Activated naive CD4-positive, alpha-beta T cell treated with anti-CD3 and anti-CD28 coated beads, Interleukin-2, amount 10 ng/mL, durations not matched to agents 7 days and 5 days (primary cell): ENCODE measurements around the gene PPARG.
"Not testable (repeated sequence)": the region's sequence is repeated elsewhere in the genome, so short reads cannot be mapped to it uniquely, and the experiment has no call there.

Experiments
- CTCF ChIA-PET: fragments of 350-600 bp; sonication (Branson Sonifier 250); formaldehyde crosslinking; loops from one replicate; lab custom pipeline; 2021; ENCODE audit warnings: antibody characterized with exemption; lab: Charles Lee
- DNase-seq: peaks from one replicate; pipeline ENCODE4 v3.0.0-alpha.2; 2020
- H3K27ac Mint-ChIP-seq: one replicate; pipeline ENCODE4 v1.8.0; 2021; ENCODE audit warnings: mild to moderate bottlenecking, moderate library complexity, mixed read lengths
- H3K27me3 Mint-ChIP-seq: one replicate; pipeline ENCODE4 v1.8.0; 2021; ENCODE audit warnings: mild to moderate bottlenecking, mixed read lengths
- H3K36me3 Mint-ChIP-seq: one replicate; pipeline ENCODE4 v1.8.0; 2021; ENCODE audit warnings: mixed read lengths
- H3K4me1 Mint-ChIP-seq: one replicate; pipeline ENCODE4 v1.8.0; 2021; ENCODE audit warnings: mixed read lengths
- H3K4me3 Mint-ChIP-seq: one replicate; pipeline ENCODE4 v1.8.0; 2021; ENCODE audit warnings: mild to moderate bottlenecking, moderate library complexity, mixed read lengths
- H3K9me3 Mint-ChIP-seq: one replicate; pipeline ENCODE4 v1.8.0; 2021; ENCODE audit warnings: mixed read lengths

Gene PPARG

DNA sequence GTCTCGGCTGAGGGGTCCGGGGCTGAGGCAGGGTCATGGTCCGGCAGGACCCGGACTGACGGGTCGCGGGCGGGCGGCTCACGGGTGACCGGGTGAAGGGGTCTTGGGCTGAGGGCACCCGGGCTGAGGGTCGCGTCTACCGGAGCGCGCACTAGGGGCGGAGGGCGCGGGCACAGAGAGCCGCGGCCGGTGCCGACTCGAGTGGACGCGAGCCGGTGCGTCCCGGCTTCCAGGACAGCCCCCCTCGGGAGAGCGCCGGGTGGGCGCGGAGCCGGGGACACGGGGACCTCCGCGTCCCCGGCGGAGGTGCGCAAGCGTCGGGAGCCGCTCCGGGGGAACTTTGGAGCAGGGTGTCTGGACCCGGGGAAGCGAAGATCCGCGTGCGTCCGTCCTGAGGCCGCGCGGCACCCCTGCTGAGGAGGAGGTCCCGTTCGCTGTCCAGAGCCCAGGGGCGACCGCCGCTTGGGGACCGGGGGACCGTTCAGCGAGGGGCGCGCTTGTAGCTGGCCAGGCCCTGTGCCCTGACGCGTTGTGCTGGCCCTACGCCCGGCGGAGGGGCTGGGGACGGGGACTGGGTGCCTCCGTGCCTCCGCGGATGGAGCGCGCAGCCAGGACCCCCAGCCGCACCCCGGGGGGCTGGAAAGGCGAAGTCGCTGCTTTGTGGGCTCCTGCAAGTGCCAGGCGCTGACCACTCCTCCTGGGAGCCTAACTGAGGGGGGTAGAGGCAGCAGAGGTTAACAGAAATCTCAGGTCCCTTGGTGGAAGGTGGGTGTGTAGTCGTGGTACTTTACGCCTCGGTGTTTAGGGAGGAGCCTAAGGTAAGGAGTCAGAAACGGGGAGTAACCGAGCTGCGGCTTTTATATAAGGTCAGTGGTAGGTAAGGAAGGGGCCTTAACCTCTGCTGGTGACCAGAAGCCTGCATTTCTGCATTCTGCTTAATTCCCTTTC, at the start of gene PPARG:
Gene PPARG, plus strand, starts transcription at position 889 of the 948 bp plus-strand sequence. CDS start 90,642 bp downstream, outside the sequence.
- CTCF ChIA-PET = no interaction called here
- H3K4me1 Mint-ChIP-seq = peaks cover 4% of the 10 kb centered on the region
- H3K9me3 Mint-ChIP-seq = no peaks in the 10 kb centered on the region
- H3K4me3 Mint-ChIP-seq = peak within 1 kb of the TSS; percentile 26
- no peaks in the 10 kb centered on the region for H3K36me3 Mint-ChIP-seq
- H3K27ac Mint-ChIP-seq = no peak within 1 kb of the TSS
- DNase-seq = no peak
- peaks cover 59% of the 10 kb centered on the region for H3K27me3 Mint-ChIP-seq

DNA sequence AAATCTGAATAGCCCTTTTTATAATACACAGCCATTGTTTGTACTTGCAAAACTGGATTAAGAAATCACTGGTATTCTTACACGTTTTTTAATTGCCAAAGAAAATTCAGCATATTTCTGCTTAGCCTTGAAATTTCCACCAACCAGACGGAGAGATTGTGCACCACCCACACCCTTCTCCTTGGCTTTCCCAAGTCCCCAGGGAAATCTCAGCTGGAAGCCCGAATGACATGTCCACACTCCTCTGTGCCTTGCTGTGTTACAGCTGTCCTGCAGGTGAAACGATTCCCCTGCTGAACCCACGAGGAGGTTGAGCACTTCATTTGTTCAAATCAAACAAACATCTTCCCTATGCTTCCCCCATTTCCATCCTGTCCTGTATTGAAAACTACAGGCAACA, 49.6 kb upstream of the PPARG start:
- no peak overlapping the region for H3K4me3 Mint-ChIP-seq
- H3K4me1 Mint-ChIP-seq = no peaks in the 10 kb centered on the region
- no peaks in the 10 kb centered on the region for H3K27me3 Mint-ChIP-seq
- H3K27ac Mint-ChIP-seq = no peak overlapping the region
- CTCF ChIA-PET = no interaction called here
- H3K9me3 Mint-ChIP-seq = no peaks in the 10 kb centered on the region
- no peaks in the 10 kb centered on the region for H3K36me3 Mint-ChIP-seq
- DNase-seq = no peak

DNA sequence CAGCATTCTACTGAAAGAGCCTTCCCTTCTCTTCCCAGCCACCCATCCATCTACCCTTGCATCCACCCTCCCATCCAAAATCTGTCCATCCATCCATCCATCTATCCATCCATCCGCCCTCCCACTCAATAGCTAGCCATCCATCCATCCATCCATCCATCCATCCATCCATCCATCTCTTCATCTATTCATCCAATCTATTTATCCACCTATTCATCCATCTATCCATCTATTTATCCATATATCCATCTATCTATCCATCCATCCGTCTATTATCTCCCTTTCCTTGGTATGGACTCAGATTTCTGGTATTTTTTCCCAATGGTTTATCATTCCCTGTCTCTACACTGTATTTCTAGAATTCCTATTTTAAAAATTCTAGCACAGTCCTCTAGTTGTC, 46.1 kb upstream of the PPARG start:
- no peak overlapping the region for H3K4me3 Mint-ChIP-seq
- peaks cover under 1% of the 10 kb centered on the region for H3K27me3 Mint-ChIP-seq
- no peak for DNase-seq
- peaks cover 1% of the 10 kb centered on the region for H3K36me3 Mint-ChIP-seq
- no peak overlapping the region for H3K27ac Mint-ChIP-seq
- H3K4me1 Mint-ChIP-seq = peaks cover 15% of the 10 kb centered on the region
- CTCF ChIA-PET = no interaction called here
- no peaks in the 10 kb centered on the region for H3K9me3 Mint-ChIP-seq

DNA sequence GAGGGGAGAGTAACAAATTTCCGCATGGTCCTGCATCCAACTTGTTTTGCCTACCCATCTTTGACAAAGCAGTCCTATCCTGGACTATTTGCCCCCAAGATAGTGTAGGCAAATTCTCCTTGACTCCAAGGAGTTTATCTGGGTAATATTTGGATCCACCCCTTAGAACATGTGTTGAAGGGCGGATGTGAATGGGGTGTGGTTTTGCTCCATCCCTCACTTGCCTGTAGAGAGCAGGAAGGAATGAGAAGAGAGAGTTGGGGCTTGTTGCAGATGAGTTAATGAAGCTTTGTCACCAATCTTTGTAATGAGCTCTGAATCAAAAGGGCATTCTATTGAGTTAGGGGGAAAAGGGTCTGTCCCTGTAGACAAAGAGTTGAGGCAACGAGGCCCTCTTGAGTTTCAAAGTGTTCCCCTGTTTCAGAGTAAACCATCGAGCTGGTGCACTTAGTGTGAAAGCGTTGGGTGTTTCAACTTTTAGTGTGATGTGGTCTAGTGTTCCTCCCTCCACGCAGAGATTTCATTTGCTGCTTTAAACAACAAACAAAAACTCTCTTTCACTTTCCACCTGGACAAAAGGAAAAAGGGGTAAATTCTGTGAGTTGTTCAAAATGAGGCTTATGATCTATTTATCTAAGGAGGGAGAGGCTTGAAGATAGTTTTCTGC, 42.2 kb upstream of the PPARG start:
- peak overlapping the region; percentile 67 for H3K27ac Mint-ChIP-seq
- H3K27me3 Mint-ChIP-seq = peaks cover 13% of the 10 kb centered on the region
- H3K9me3 Mint-ChIP-seq = no peaks in the 10 kb centered on the region
- peaks cover 15% of the 10 kb centered on the region for H3K4me1 Mint-ChIP-seq
- peaks cover 1% of the 10 kb centered on the region for H3K36me3 Mint-ChIP-seq
- CTCF ChIA-PET = interaction anchor here (0.6 kb wide), 1 partner anchor 62 kb away, joined by 4 read pairs; no protein-coding TSS in a partner anchor
- DNase-seq = peak; percentile 33
- no peak overlapping the region for H3K4me3 Mint-ChIP-seq

DNA sequence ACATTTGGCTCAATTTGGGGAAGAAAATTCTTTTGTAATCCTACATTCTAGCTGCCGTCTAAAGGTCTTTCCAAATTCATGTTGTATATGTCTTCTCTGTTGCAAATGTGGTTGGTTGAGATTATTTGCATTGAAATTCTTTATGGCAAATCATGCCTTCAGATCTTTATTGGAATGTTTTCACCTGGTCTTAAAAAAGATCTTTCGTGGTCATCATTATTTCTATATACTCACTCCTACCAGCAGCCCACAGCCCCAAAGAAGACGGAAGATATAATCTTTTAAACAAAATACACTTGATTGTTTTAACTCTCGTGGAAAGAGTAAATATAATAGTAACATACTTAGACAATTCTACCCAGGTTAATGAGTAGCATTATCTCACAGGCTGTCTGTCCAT, 41.5 kb upstream of the PPARG start:
- CTCF ChIA-PET = no interaction called here
- H3K27ac Mint-ChIP-seq = peak overlapping the region; percentile 67
- H3K4me1 Mint-ChIP-seq = peaks cover 15% of the 10 kb centered on the region
- H3K27me3 Mint-ChIP-seq = peaks cover 13% of the 10 kb centered on the region
- no peak overlapping the region for H3K4me3 Mint-ChIP-seq
- no peaks in the 10 kb centered on the region for H3K9me3 Mint-ChIP-seq
- DNase-seq = no peak
- peaks cover 1% of the 10 kb centered on the region for H3K36me3 Mint-ChIP-seq

DNA sequence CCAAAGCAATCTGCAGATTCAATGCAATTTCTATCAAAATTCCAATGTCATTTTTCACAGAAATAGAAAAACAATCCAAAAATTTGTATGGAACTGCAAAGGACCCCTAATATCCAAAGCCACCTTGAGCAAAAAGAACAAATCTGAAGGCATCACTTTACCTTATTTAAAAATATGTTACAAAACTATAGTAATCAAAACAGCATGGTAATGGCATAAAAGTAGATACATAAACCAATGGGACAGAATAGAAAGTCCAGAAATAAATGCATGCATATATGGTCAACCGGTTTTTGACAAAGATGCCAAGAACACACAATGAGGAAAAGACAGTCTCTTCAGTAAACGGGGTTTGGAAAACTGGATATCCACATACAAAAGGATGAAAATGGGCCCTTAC, 39.4 kb upstream of the PPARG start:
- CTCF ChIA-PET = no interaction called here
- H3K27ac Mint-ChIP-seq = no peak overlapping the region

DNA sequence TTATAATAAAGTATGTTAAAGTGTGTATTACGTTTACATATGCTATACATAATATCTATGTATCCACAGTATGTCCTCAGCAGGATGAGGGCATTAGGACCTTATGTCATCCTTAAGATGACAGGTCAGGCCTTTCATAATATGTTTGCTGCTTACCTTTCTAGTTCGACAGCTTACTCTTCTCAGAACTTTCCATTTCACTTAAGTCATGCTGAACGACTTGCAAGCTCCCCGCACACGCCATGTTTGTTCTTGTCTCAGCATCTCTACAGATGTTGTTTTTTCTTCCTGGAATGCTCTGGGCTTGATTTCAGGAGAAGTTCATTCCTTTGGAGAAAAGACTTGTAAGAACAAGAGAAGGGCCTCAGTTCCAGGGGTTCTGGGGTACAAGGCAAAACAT, 36.0 kb upstream of the PPARG start:
- no peaks in the 10 kb centered on the region for H3K4me1 Mint-ChIP-seq
- CTCF ChIA-PET = no interaction called here
- peaks cover 20% of the 10 kb centered on the region for H3K27me3 Mint-ChIP-seq
- no peak overlapping the region for H3K27ac Mint-ChIP-seq
- H3K36me3 Mint-ChIP-seq = no peaks in the 10 kb centered on the region
- H3K9me3 Mint-ChIP-seq = no peaks in the 10 kb centered on the region
- H3K4me3 Mint-ChIP-seq = no peak overlapping the region
- DNase-seq = no peak

More for the DNA sequence above, 39.4 kb upstream of the PPARG start:
- Mint-ChIP-seq H3K36me3 (peaks cover 1% of the 10 kb centered on the region), H3K4me3 (no peak overlapping the region), H3K9me3 (no peaks in the 10 kb centered on the region), H3K4me1 (peaks cover 15% of the 10 kb centered on the region), H3K27me3 (peaks cover 13% of the 10 kb centered on the region)
- DNase-seq = no peak

DNA sequence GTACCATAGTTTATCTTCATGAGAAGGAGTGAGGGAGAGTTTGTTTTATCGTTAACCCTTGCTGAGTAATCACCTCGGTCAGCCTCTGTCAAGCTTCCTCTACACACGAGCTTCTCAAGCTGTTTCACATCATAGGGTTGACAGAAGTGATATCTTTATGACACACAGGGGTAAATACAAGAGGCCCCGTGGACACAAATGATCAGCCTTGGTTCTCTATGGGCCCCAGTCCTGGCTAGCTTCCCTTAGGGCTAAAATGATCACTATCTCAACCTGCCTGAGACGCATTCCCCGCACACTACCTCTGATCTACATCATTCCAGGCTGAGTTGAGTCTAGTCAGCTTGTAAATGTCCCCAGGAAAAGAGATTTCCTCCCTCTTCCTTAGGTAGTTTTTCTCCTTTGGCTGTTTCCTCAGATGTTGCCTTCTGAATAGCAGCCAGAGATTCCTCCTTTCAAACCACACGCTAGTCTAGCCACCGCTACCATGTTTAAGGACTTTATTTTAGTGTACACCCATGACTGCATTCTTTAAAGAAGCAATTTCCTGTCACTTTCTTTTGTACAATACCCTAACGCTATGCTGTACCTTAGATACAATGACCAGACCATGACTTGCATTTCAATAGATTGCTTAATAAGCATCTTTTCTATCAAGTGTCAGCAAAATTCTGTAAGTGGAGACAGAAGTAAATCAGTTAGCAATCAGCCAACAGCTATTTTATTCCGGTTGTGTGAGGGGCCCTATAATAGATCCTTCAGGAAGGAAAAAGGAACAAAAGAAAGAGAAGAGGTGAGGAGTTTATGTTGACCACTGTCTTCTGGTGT, 35.1 kb upstream of the PPARG start:
- Mint-ChIP-seq H3K36me3 (no peaks in the 10 kb centered on the region), H3K27ac (no peak overlapping the region), H3K9me3 (no peaks in the 10 kb centered on the region), H3K27me3 (peaks cover 13% of the 10 kb centered on the region), H3K4me3 (no peak overlapping the region), H3K4me1 (no peaks in the 10 kb centered on the region)
- CTCF ChIA-PET = no interaction called here
- DNase-seq = no peak

DNA sequence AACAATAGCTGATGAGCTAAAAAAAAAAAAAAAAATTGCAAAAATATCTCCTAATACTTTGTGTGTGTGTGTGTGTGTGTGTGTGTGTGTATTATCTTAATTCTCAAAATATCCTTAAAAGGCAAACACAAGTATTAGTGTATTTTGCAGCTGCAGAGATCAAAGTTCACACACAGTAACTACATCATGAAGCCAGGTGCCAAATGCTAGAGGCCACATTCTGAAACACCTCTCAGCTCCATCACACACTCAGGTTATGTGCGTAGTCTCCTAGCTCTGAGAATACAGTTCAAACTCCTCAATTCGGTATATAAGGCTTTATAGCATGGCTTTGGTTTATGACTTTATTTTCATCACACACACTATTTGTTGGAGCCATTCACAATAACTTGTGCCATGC, 33.5 kb upstream of the PPARG start:
- no peaks in the 10 kb centered on the region for H3K9me3 Mint-ChIP-seq
- H3K27ac Mint-ChIP-seq = no peak overlapping the region
- H3K4me3 Mint-ChIP-seq = no peak overlapping the region
- H3K36me3 Mint-ChIP-seq = no peaks in the 10 kb centered on the region
- CTCF ChIA-PET = no interaction called here
- no peak for DNase-seq
- H3K27me3 Mint-ChIP-seq = peaks cover 9% of the 10 kb centered on the region
- H3K4me1 Mint-ChIP-seq = no peaks in the 10 kb centered on the region

DNA sequence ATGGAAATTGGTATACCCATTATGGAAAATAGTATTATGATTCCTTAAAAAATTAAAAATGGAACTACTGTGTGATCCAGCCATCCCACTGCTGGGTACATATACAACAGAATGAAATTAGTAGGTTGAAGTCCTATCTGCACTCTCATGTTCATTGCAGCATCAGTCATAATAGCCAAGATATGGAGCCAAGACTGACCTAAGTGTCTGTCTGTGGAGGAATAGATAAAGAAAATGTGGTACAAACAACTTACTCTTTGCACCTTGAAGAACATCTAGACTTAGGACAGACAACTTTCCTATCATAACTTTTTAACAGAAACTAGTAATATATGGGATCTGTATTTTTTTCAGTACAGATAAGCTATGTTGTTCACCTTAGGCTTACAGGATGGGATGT, 30.0 kb upstream of the PPARG start:
- H3K4me1 Mint-ChIP-seq = no peaks in the 10 kb centered on the region
- peaks cover 14% of the 10 kb centered on the region for H3K27me3 Mint-ChIP-seq
- H3K4me3 Mint-ChIP-seq = no peak overlapping the region
- no peak overlapping the region for H3K27ac Mint-ChIP-seq
- H3K36me3 Mint-ChIP-seq = no peaks in the 10 kb centered on the region
- no peak for DNase-seq
- CTCF ChIA-PET = interaction anchor here (1.0 kb wide), 1 partner anchor 221 kb away, joined by 3 read pairs; no protein-coding TSS in a partner anchor
- no peaks in the 10 kb centered on the region for H3K9me3 Mint-ChIP-seq

DNA sequence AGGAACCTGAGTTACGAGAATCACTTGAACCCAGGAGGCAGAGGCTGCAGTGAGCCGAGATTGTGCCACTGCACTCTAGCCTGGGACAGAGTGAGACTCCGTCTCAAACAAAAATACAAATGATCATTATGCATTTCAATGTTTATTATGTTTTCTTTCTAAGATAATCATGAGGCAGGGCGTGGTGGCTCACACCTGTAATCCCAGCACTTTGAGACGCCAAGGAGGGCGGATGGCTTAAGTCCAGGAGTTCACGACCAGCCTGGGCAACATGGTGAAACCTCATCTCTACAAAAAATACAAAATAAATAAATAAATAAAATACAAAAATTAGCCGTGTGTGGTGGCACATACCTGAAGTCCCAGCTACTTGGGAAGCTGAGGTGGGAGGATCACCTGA, 26.7 kb upstream of the PPARG start:
- CTCF ChIA-PET, H3K9me3 Mint-ChIP-seq, H3K27ac Mint-ChIP-seq, H3K4me3 Mint-ChIP-seq, DNase-seq, H3K36me3 Mint-ChIP-seq, H3K4me1 Mint-ChIP-seq: not testable (repeated sequence)
- H3K27me3 Mint-ChIP-seq = peaks cover 16% of the 10 kb centered on the region

DNA sequence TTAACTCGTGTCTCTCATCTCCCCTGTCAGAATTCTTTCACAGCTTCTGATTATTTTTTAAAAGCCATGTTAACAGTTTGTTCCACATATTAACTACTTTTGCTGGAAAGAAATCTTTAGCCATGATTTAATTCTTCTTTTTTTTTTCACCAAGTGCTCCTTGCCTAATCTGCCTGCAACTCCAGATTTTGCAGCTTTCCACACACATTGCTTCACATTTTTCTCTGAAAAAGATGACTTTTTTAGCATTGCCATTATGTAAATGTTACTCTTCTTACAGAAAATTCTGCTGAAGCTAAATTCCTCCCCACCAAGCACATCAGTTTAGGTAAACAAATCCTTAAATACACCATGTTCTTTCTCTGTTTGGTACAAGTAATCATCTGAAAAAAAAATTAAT, 23.4 kb upstream of the PPARG start:
- no peak overlapping the region for H3K4me3 Mint-ChIP-seq
- no peaks in the 10 kb centered on the region for H3K9me3 Mint-ChIP-seq
- H3K4me1 Mint-ChIP-seq = no peaks in the 10 kb centered on the region
- CTCF ChIA-PET = no interaction called here
- H3K36me3 Mint-ChIP-seq = no peaks in the 10 kb centered on the region
- peaks cover 11% of the 10 kb centered on the region for H3K27me3 Mint-ChIP-seq
- DNase-seq = no peak
- H3K27ac Mint-ChIP-seq = no peak overlapping the region

DNA sequence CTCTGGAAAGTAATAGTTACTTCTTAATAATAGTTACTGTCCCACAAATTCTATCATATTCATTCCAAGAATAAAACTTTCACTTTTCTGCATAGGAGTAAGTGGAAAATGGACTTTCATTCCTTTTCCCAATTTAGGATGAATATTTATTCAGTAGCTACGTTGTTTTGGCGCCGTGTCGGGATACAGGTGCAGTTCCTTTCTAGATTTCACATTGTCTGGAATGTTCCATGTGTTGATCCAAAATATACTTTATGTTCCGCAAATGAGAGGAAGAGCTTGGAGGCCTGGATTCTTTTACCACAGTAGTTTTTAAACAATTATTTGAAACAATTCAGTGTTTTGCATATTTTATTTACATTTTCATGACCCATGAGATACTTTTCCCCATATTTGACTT, 22.8 kb upstream of the PPARG start:
- CTCF ChIA-PET = no interaction called here
- peaks cover 11% of the 10 kb centered on the region for H3K27me3 Mint-ChIP-seq

DNA sequence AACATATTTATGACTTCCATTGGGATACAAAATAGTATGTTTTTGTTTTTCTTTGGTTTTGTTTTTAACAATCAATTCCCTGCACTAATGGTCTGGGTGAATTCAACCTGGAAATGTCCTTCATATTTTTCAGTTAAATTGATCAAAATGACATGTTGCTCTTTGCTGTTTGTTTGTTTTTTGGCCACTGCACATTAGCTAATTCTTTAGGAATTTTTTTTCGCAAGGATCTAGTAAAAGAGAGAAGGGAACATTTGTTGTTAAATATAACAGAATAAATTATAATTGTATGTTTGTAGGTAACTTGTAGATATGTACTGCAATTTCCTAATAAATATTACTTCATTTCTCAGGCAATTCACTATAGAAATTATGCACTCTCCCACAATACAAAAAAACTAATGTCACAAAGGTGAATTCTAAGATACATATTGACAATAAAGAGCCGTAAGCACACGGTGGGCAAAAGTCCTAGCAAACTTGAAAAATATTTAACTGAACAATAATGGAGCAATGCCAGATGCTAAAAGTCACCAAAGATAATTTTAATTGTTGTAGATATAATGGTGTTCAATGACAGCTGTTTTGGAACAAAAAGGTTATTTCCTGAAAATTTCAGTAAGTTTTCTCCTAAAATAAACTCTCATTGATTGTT, 21.4 kb upstream of the PPARG start:
- no peaks in the 10 kb centered on the region for H3K4me1 Mint-ChIP-seq
- DNase-seq = no peak
- H3K9me3 Mint-ChIP-seq = no peaks in the 10 kb centered on the region
- H3K27ac Mint-ChIP-seq = no peak overlapping the region
- peaks cover 23% of the 10 kb centered on the region for H3K27me3 Mint-ChIP-seq
- CTCF ChIA-PET = no interaction called here
- no peak overlapping the region for H3K4me3 Mint-ChIP-seq
- H3K36me3 Mint-ChIP-seq = no peaks in the 10 kb centered on the region

More for the DNA sequence above, 22.8 kb upstream of the PPARG start:
- no peaks in the 10 kb centered on the region for H3K9me3 Mint-ChIP-seq
- H3K4me1 Mint-ChIP-seq = no peaks in the 10 kb centered on the region
- no peak for DNase-seq
- H3K27ac Mint-ChIP-seq = no peak overlapping the region
- no peak overlapping the region for H3K4me3 Mint-ChIP-seq
- no peaks in the 10 kb centered on the region for H3K36me3 Mint-ChIP-seq
